AG04449 (cell line): ENCODE data around the gene EXOC2.

ENCODE experiments used
- CTCF ChIA-PET: fragments of 350-600 bp; formaldehyde crosslinking; extraction: SDS; loops from one replicate; lab custom pipeline; 2021; ENCODE audit warnings: antibody characterized with exemption; lab: Yijun Ruan, JAX
- POLR2A ChIA-PET: fragments of 400-600, 350-600 bp; formaldehyde crosslinking; extraction: SDS; loops from one replicate; lab custom pipeline; 2020; ENCODE audit warnings: antibody characterized with exemption, inconsistent platforms; lab: Yijun Ruan, JAX
- DNase-seq: peaks from one replicate; pipeline ENCODE4 v3.0.0-alpha.2; 2010; ENCODE audit warnings: low read depth, low spot score
- H3K4me3 ChIP-seq: 2 replicates; pipeline ENCODE4 v1.5.1; 2011; ENCODE audit warnings: low read depth, mild to moderate bottlenecking, control low read depth, low read length
- TF ChIP-seq, protein P1 (sequence below): IDR thresholded peaks from one replicate; pipeline ENCODE4 v1.5.1; 2011; ENCODE audit warnings: mild to moderate bottlenecking, moderate library complexity, low read length, control low read depth, inconsistent platforms; ENCODE audit not compliant: insufficient read depth; ENCODE audit errors: missing control alignments

EXOC2 gene

DNA sequence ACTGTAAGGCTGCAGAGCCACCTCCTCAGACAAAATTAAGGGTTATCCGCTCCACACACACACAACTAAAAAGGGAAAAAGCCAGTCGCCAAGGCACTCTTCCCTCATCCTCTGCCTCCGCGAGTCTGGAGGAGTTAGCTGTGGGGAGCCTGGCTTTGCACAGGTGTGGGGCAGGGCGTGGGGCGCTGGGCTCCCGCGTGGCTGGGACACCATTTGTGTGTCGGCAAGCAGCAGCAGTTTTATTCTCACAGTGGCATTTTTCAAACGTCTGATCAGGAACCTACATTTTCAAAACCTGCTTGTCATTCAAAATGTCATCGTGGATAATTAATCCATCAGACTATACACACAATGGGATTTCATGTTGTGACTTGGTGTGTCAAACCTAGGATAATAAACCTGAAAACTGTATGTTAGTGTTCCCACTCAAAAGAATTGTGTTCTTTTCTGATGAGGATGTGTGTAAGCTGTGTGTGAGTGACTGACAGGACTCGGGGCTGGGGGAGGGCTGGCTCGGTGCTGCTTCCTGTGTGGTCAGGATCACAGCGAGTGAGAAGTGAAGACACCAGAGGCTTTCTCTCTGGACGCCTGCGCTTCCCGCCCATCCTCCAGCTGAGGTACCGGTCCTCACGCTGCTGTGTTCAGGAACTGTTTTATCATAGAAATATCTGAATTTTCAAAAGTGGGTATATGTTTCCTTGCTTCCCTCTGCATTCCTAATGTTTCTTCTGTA, 218.3 kb downstream of the EXOC2 start:
- CTCF ChIA-PET = no interaction called here
- TF ChIP-seq, protein P1, sequence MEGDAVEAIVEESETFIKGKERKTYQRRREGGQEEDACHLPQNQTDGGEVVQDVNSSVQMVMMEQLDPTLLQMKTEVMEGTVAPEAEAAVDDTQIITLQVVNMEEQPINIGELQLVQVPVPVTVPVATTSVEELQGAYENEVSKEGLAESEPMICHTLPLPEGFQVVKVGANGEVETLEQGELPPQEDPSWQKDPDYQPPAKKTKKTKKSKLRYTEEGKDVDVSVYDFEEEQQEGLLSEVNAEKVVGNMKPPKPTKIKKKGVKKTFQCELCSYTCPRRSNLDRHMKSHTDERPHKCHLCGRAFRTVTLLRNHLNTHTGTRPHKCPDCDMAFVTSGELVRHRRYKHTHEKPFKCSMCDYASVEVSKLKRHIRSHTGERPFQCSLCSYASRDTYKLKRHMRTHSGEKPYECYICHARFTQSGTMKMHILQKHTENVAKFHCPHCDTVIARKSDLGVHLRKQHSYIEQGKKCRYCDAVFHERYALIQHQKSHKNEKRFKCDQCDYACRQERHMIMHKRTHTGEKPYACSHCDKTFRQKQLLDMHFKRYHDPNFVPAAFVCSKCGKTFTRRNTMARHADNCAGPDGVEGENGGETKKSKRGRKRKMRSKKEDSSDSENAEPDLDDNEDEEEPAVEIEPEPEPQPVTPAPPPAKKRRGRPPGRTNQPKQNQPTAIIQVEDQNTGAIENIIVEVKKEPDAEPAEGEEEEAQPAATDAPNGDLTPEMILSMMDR = no peak
- no peak overlapping the region for H3K4me3 ChIP-seq
- DNase-seq = no peak
- POLR2A ChIA-PET = no interaction called here

GRCh38 chr6:473768-474452, 219.0 kb downstream of the EXOC2 start:
- DNase-seq = no peak
- no peak overlapping the region for H3K4me3 ChIP-seq
- TF ChIP-seq, protein P1 = no peak
- POLR2A ChIA-PET = no interaction called here
- CTCF ChIA-PET = no interaction called here

DNA sequence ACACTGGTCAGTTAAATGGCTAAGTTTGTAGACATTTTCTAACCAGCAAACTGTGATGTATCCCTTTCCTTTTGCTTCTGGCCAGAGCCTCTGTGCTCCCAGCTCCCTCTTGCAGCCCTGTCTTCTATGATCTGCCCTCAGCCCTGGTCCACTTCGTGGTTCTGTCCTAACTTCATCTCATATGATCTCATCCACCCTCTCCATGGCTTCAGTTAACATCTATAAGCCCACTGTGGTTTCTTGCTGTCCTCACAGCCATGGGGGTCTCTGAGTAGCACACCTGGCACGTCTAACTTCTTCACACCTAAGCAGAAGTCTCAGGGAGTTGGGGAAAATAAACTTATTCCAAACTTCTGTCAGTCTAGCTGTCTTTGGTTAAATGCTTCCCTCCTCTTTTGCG, 219.6 kb downstream of the EXOC2 start:
- no peak overlapping the region for H3K4me3 ChIP-seq
- TF ChIP-seq, protein P1 = no peak
- POLR2A ChIA-PET = no interaction called here
- DNase-seq = no peak
- CTCF ChIA-PET = no interaction called here

DNA sequence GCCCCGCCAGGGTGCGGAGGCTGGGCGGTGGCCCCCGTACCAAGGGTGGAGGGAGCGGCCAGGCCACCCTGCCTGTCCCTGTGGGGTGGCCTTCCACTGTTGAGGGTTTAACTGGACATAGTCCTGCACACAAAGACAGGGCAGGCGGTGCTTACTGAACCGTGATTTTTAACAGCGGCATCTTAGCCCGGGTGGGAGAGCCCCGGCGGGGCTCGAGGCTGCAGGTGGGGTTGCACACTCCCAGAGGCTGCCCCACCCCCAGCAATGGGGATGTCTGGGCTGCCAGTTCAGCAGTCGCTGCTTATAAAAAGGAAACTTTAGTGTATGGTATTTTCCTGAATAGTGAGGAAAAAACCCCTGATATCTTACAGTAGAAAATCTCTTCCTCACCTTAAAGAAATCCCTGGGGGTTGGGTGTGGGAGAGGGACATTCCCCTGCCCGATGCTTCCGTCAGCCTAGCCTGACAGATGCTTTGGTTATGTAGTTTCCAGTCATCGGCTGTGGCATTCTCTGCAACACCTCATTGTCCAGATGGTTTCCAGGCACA, 222.0 kb downstream of the EXOC2 start:
- DNase-seq = no peak
- POLR2A ChIA-PET = no interaction called here
- CTCF ChIA-PET = no interaction called here
- no peak overlapping the region for H3K4me3 ChIP-seq
- TF ChIP-seq, protein P1 = no peak

- TF ChIP-seq, protein P1 = no peak
- ChIA-PET POLR2A (no interaction called here), CTCF (no interaction called here)
- H3K4me3 ChIP-seq = no peak overlapping the region
- DNase-seq = no peak
Observed at GRCh38 chr6:470051-470900, 222.7 kb downstream of the EXOC2 start.
